Liver (tissue), 9 donors: ENCODE results near the gene OTUD1. TPM values are rescaled to one million over a fixed set of nuclear protein-coding genes. Genes with fewer than 3 reads are reported as not detected.

Source experiments
- DNase-seq: peaks from one replicate; pipeline ENCODE4 v3.0.0-alpha.2; 2017; ENCODE audit warnings: low spot score
- H3K27ac ChIP-seq, 2 donors: one replicate each; pipeline ENCODE4 v1.7.0; 2013; ENCODE audit warnings: inconsistent platforms in 2 of 2, low read length in 2 of 2, control low read depth in 1 of 2, low read depth in 1 of 2, mild to moderate bottlenecking in 1 of 2
- H3K27me3 ChIP-seq, 4 donors: one replicate each; pipeline versions ENCODE4 v1.6.1 to v1.7.0; 2013; ENCODE audit warnings: low read length in 3 of 4, inconsistent platforms in 1 of 4, mild to moderate bottlenecking in 1 of 4, moderate library complexity in 1 of 4; ENCODE audit not compliant: control insufficient read depth in 4 of 4, insufficient read depth in 4 of 4
- H3K36me3 ChIP-seq, 4 donors: one replicate each; pipeline versions ENCODE4 v1.6.1 to v1.7.0; 2013; ENCODE audit warnings: low read length in 3 of 4, mild to moderate bottlenecking in 3 of 4, low read depth in 1 of 4, moderate library complexity in 1 of 4; ENCODE audit not compliant: control insufficient read depth in 4 of 4, insufficient read depth in 3 of 4
- H3K4me1 ChIP-seq, 4 donors: one replicate each; pipeline versions ENCODE4 v1.6.1 to v1.7.0; 2013; ENCODE audit warnings: low read length in 3 of 4, mild to moderate bottlenecking in 3 of 4, moderate library complexity in 1 of 4; ENCODE audit not compliant: control insufficient read depth in 4 of 4, insufficient read depth in 4 of 4
- H3K4me3 ChIP-seq, 3 donors: one replicate each; pipeline versions ENCODE4 v1.6.1 to v1.7.0; 2013; ENCODE audit warnings: low read length in 3 of 3, control low read depth in 1 of 3, low read depth in 1 of 3, mild to moderate bottlenecking in 1 of 3
- H3K9ac ChIP-seq, 2 donors: one replicate each; pipeline ENCODE4 v1.7.0; 2013; ENCODE audit warnings: low read length in 2 of 2, mild to moderate bottlenecking in 2 of 2, moderate library complexity in 2 of 2, control low read depth in 1 of 2, low read depth in 1 of 2
- H3K9me3 ChIP-seq, 4 donors: one replicate each; pipeline versions ENCODE4 v1.6.1 to v1.7.0; 2013; ENCODE audit warnings: low read length in 3 of 4; ENCODE audit not compliant: control insufficient read depth in 4 of 4
- ATF3 ChIP-seq: IDR thresholded peaks from 2 replicates; pipeline ENCODE4 v1.6.1; 2016; ENCODE audit warnings: antibody characterized with exemption
- CTCF ChIP-seq: fragments of 150-350 bp; IDR thresholded peaks from 2 replicates; pipeline ENCODE4 v1.5.1; 2017; ENCODE audit warnings: improper control_type of control experiment, low read depth, low read length; ENCODE audit not compliant: missing input control
- GABPA ChIP-seq, 2 donors: IDR thresholded peaks in 1 of 2; conservative IDR thresholded peaks in 1 of 2; 2 replicates each; pipeline ENCODE4 v1.6.1; 2016; ENCODE audit warnings: antibody characterized with exemption in 2 of 2, mild to moderate bottlenecking in 1 of 2, moderate library complexity in 1 of 2
- JUND ChIP-seq, 2 donors: IDR thresholded peaks; 2 replicates each; pipeline ENCODE4 v1.6.1; 2016; ENCODE audit warnings: antibody characterized with exemption in 2 of 2
- RXRA ChIP-seq, 2 donors: IDR thresholded peaks; 2 replicates each; pipeline ENCODE4 v1.6.1; 2017 to 2018; ENCODE audit warnings: antibody characterized with exemption in 2 of 2, mild to moderate bottlenecking in 1 of 2
- SP1 ChIP-seq: IDR thresholded peaks from 2 replicates; pipeline ENCODE4 v1.6.1; 2018; ENCODE audit warnings: antibody characterized with exemption, mild to moderate bottlenecking
- TAF1 ChIP-seq: conservative IDR thresholded peaks from 2 replicates; pipeline ENCODE4 v1.6.1; 2016; ENCODE audit warnings: antibody characterized with exemption, mild to moderate bottlenecking
- YY1 ChIP-seq: IDR thresholded peaks from 2 replicates; pipeline ENCODE4 v1.6.1; 2016; ENCODE audit warnings: antibody characterized with exemption, mild to moderate bottlenecking
- WGBS: extraction: QIAGEN DNeasy Blood & Tissue Kit; methylation state at CpG from one replicate; pipeline ENCODE4 v1.1.7; 2013; 5-methylcytosine and 5-hydroxymethylcytosine counted together
- polyA plus RNA-seq, 2 donors: library from polyadenylated mRNA; stranded (reverse) in 1 of 2; unstranded in 1 of 2; fragments of 200-250 nt in 1 of 2; fragments of >200 nt in 1 of 2; fragmentation: Nextera tagmentation in 1 of 2; extraction: Ambion mirVana in 1 of 2; gene quantifications; one replicate each; pipeline versions ENCODE4 v1.2.1 to v1.2.3, GENCODE V29; 2013 to 2015
- total RNA-seq, 2 donors: library from RNA; depleted of rRNA; stranded (reverse); fragments of >200 nt; gene quantifications; one replicate each; pipeline ENCODE4 v1.2.3, GENCODE V29; 2014
- TF ChIP-seq, protein P1 (sequence below): IDR thresholded peaks from 2 replicates; pipeline ENCODE4 v1.6.1; 2016; ENCODE audit warnings: antibody characterized with exemption
- donor health status: healthy.
- donor health status: healthy.
- donor health status: healthy.
- donor health status: healthy.
- donor health status: healthy.

OTUD1 gene
- total and polyA plus RNA-seq, 4 donors = 1.5 to 5.9 (median 2.9) TPM

DNA sequence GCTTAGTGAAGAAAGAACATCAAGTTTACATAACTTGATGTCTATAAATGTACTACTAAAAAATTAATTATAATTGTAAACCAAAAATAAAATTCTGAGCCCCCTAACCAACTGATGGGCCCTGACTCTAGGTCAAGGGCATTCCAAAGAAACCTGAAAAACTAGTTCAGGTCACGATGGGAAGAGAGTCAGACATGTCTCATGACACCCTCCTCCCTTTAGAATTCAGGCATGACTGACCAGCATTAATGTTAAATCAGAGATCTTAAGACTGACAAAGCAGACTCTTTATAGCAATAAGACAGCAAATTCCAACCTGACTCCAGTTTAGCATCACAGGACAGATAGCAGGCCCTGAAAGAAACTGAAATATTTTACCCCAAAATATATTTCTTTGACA, 21.6 kb upstream of the OTUD1 start:
- Histone ChIP-seq H3K27me3 (no peaks in the 10 kb centered on the region), H3K9ac (no peak overlapping the region), H3K4me1 (no peaks in the 10 kb centered on the region), H3K27ac (no peak overlapping the region), H3K9me3 (no peaks in the 10 kb centered on the region), H3K36me3 (no peaks in the 10 kb centered on the region), H3K4me3 (no peak overlapping the region)
- no peak for TF ChIP-seq SP1
- no peak for DNase-seq
- WGBS = 81% methylated on average over 1 of the region's 1 CpG

GRCh38 chr10:23418051-23418681, 20.7 kb upstream of the OTUD1 start:
- Histone ChIP-seq H3K4me3 (no peak overlapping the region), H3K27ac (no peak overlapping the region), H3K36me3 (no peaks in the 10 kb centered on the region), H3K4me1 (no peaks in the 10 kb centered on the region), H3K9me3 (no peaks in the 10 kb centered on the region), H3K27me3 (no peaks in the 10 kb centered on the region), H3K9ac (no peak overlapping the region)
- TF ChIP-seq CTCF (no peak), SP1 (no peak), JUND (IDR thresholded peaks at IDR 0.05) (no peak), RXRA (IDR thresholded peaks at IDR 0.05) (no peak)
- DNase-seq = no peak
- 91% methylated on average over 3 of the region's 3 CpGs for WGBS

DNA sequence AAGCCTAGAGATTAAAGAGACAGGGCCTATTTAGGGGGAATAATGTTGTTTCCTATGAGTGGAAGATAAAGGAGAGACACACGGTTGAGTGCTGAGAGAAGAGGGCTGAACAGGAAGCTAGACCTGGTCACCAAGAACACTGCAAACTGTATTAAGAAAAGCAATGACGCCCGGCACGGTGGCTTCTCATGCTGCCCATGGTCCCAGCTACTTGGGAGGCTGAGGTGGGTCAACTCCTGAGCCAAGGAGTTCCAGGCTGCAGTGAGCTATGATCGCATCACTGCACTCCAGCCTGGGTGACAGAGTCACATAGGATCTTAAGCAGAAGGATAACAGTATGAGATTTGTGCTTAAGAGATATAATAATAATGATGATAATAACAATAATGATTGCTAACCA, 19.7 kb upstream of the OTUD1 start:
- Histone ChIP-seq H3K9me3 (no peaks in the 10 kb centered on the region), H3K36me3 (no peaks in the 10 kb centered on the region), H3K27ac (no peak overlapping the region), H3K4me3 (no peak overlapping the region), H3K27me3 (no peaks in the 10 kb centered on the region), H3K4me1 (no peaks in the 10 kb centered on the region), H3K9ac (no peak overlapping the region)
- 88% methylated on average over 5 of the region's 5 CpGs for WGBS
- TF ChIP-seq ATF3 = no peak
- no peak for TF ChIP-seq GABPA (IDR thresholded peaks at IDR 0.05 in 1 of 2, conservative IDR thresholded peaks at IDR 0.05 in 1 of 2)
- TF ChIP-seq, protein P1, sequence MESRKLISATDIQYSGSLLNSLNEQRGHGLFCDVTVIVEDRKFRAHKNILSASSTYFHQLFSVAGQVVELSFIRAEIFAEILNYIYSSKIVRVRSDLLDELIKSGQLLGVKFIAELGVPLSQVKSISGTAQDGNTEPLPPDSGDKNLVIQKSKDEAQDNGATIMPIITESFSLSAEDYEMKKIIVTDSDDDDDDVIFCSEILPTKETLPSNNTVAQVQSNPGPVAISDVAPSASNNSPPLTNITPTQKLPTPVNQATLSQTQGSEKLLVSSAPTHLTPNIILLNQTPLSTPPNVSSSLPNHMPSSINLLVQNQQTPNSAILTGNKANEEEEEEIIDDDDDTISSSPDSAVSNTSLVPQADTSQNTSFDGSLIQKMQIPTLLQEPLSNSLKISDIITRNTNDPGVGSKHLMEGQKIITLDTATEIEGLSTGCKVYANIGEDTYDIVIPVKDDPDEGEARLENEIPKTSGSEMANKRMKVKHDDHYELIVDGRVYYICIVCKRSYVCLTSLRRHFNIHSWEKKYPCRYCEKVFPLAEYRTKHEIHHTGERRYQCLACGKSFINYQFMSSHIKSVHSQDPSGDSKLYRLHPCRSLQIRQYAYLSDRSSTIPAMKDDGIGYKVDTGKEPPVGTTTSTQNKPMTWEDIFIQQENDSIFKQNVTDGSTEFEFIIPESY = no peak
- no peak for TF ChIP-seq YY1
- TF ChIP-seq TAF1 = no peak
- no peak for DNase-seq
